Pancreas (tissue), 10 donors: ENCODE results near the gene MAML3. TPM values are rescaled to one million over a fixed set of nuclear protein-coding genes. Genes with fewer than 3 reads are reported as not detected.

Experiments used
- ATAC-seq, 4 donors: fragments of 200-7000 bp; cut with Tn5 transposase; one replicate each; pipeline versions ENCODE4 v1.8.0 to v1.9.1; 2020; ENCODE audit warnings: mild to moderate bottlenecking in 4 of 4, moderate library complexity in 4 of 4
- DNase-seq, 6 donors: peaks; one replicate each; pipeline ENCODE4 v3.0.0-alpha.2; 2020
- FAIRE-seq: peaks from 2 replicates; lab custom pipeline; 2012; peaks lifted over from hg19 to GRCh38; lab: Jason Lieb, UNC
- H3K27ac ChIP-seq, 4 donors: fragments of 200-600 bp; sonication (generic); 1 replicate in 3 of 4; 2 replicates in 1 of 4; pipeline versions ENCODE4 v1.5.0 to v1.8.0; 2020
- H3K27me3 ChIP-seq, 4 donors: fragments of 200-600 bp; one replicate each; pipeline ENCODE4 v1.8.0; 2021
- H3K36me3 ChIP-seq, 3 donors: fragments of 200-600 bp; sonication (generic) in 1 of 3; one replicate each; pipeline versions ENCODE4 v1.5.0 to v1.8.0; 2020 to 2021
- H3K4me1 ChIP-seq, 3 donors: fragments of 200-600 bp; one replicate each; pipeline ENCODE4 v1.8.0; 2021
- H3K4me3 ChIP-seq, 4 donors: fragments of 200-600 bp; sonication (generic) in 2 of 4; one replicate each; pipeline versions ENCODE4 v1.5.0 to v1.8.0; 2020 to 2021
- H3K9me3 ChIP-seq, 4 donors: fragments of 200-600 bp; one replicate each; pipeline ENCODE4 v1.8.0; 2021
- CTCF ChIP-seq, 4 donors: fragments of 200-600 bp; sonication (generic) in 3 of 4; IDR thresholded peaks; one replicate each; pipeline versions ENCODE4 v1.5.0 to v1.8.0; 2021; ENCODE audit warnings: antibody characterized with exemption in 4 of 4
- WGBS, 2 donors: extraction: QIAGEN DNeasy Blood & Tissue Kit; methylation state at CpG; one replicate each; pipeline ENCODE4 v1.1.7; 2013; 5-methylcytosine and 5-hydroxymethylcytosine counted together
- intact Hi-C, 3 donors: fragments of 100-400 bp; cut with DNase I; formaldehyde crosslinking; loops; one replicate each; pipeline versions ENCODE4 v1.11.1 to v1.14.2; 2022
- polyA plus RNA-seq, 2 donors: library from polyadenylated mRNA; stranded (reverse); fragments of 200-250 nt; gene quantifications; one replicate each; pipeline ENCODE4 v1.2.3, GENCODE V29; 2013
- total RNA-seq, 6 donors: library from RNA; stranded (reverse); fragmentation: NEBNext Ultra II Directional in 4 of 6; extraction: Animal tissue kit (Norgen Biotek cat#: 25700) in 4 of 6; gene quantifications; one replicate each; pipeline versions ENCODE4 v1.2.1 to v1.2.4, GENCODE V29; 2021 to 2023
- donor health status: healthy with polysubstance abuse.
- donor health status: DM: no; HTN: no; CAD: no; lungs with moderate emphysema.
- donor health status: DM: no; HTN: no; CAD: no.
- donor health status: control.
- donor health status: control.
- donor health status: Bipolar disorder and iron deficiency.
- donor health status: DM: yes; HTN: yes; CAD: no.
- donor health status: DM: no; HTN: no; CAD: no.
- donor health status: DM: no; HTN: no; CAD: no.
- donor health status: DM: yes; HTN: yes; CAD: no.

MAML3 gene
- total and polyA plus RNA-seq, 8 donors, result 3.8 to 8.9 (median 5.9) TPM

DNA sequence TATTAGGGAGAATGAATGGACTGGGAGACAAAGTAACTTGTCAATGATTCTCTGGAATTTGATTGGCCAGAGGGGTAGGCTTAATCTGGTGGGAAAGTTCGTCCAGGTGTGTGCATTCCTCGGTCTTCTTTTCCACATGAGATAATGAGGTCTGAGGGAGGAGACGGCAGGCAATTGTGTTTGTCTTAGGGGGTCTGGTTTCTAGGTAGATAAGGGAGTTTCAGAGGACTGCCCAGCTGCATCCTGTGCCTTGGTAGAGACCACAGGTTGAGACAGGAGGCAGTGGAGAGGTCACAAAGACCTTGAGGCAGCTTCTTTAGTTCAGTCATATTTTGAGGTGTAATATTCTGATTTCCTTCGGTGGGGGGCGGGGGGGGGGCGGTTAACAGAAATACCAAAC is 484.1 kb downstream of the MAML3 start:
- H3K27ac ChIP-seq, result no peak overlapping the region
- ATAC-seq, result no peak
- no peak overlapping the region for H3K4me3 ChIP-seq
- TF ChIP-seq CTCF (IDR thresholded peaks at IDR 0.05), result no peak
- no peaks in the 10 kb centered on the region for H3K9me3 ChIP-seq
- no peak for FAIRE-seq
- H3K27me3 ChIP-seq, result no peaks in the 10 kb centered on the region
- intact Hi-C loops, result no loop called here
- DNase-seq, result no peak
- 26 to 27% methylated on average over 6 of the region's 6 CpGs for WGBS, 2 donors
- no peaks in the 10 kb centered on the region for H3K36me3 ChIP-seq
- H3K4me1 ChIP-seq, result peaks cover 0 to 15% (median 13%) of the 10 kb centered on the region in 3 donors

GRCh38 chr4:139669335-139669734 is 484.6 kb downstream of the MAML3 start:
- no peak overlapping the region for H3K4me3 ChIP-seq
- no peak for FAIRE-seq
- H3K27me3 ChIP-seq, result no peaks in the 10 kb centered on the region
- intact Hi-C loops, result no loop called here
- H3K9me3 ChIP-seq, result no peaks in the 10 kb centered on the region
- 82 to 89% methylated on average over 6 of the region's 6 CpGs for WGBS, 2 donors
- no peak for ATAC-seq
- no peaks in the 10 kb centered on the region for H3K36me3 ChIP-seq
- H3K4me1 ChIP-seq, result peaks cover 1 to 21% (median 19%) of the 10 kb centered on the region in 3 donors
- DNase-seq, result no peak
- TF ChIP-seq CTCF (IDR thresholded peaks at IDR 0.05), result no peak
- no peak overlapping the region for H3K27ac ChIP-seq

GRCh38 chr4:139668658-139669201 is 485.3 kb downstream of the MAML3 start:
- Histone ChIP-seq H3K4me3 (no peak overlapping the region), H3K27ac (no peak overlapping the region), H3K9me3 (no peaks in the 10 kb centered on the region), H3K36me3 (no peaks in the 10 kb centered on the region), H3K4me1 (peaks cover 7 to 24% (median 22%) of the 10 kb centered on the region in 3 donors), H3K27me3 (no peaks in the 10 kb centered on the region)
- intact Hi-C loops, result no loop called here
- no peak for TF ChIP-seq CTCF (IDR thresholded peaks at IDR 0.05)
- ATAC-seq (no peak), FAIRE-seq (no peak), DNase-seq (no peak)
- WGBS, 2 donors, result 81 to 83% methylated on average over 4 of the region's 4 CpGs

DNA sequence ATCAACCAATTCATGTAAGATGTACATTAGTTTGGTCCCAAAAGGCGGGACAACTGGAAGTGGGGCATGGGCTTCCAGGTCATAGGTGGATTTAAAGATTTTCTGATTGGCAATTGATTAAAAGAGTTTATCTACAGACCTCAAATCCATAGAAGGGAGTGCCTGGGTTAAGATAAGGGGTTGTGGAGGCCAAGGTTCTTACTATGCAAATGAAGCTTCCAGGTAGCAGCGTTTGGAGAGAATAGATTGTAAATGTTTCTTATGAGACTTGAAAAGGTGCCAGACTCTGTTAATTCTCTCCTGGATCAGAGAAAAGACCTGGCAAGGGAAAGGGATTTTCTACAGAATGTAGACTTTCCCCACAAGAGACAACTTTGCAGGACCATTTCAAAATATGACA is 485.9 kb downstream of the MAML3 start:
- Histone ChIP-seq H3K36me3 (no peaks in the 10 kb centered on the region), H3K27me3 (no peaks in the 10 kb centered on the region), H3K4me3 (no peak overlapping the region), H3K4me1 (peaks cover 13 to 29% (median 25%) of the 10 kb centered on the region in 3 donors), H3K27ac (no peak overlapping the region), H3K9me3 (no peaks in the 10 kb centered on the region)
- DNase-seq (no peak), FAIRE-seq (no peak), ATAC-seq (no peak)
- TF ChIP-seq CTCF (IDR thresholded peaks at IDR 0.05), result no peak
- intact Hi-C loops, result no loop called here
- 53 to 57% methylated on average over 2 of the region's 2 CpGs for WGBS, 2 donors

Other genes with a start within 250 kb of the MAML3 start
- gene SCOC, start 219.5 kb upstream of the MAML3 start, total RNA-seq, result 10 to 100 TPM; 19.4 to 45.6 (median 35.4) TPM
- 10 to 100 TPM; 28.4 to 62.5 TPM for gene SCOC, start 219.5 kb upstream of the MAML3 start, polyA plus RNA-seq